IMR-90 (cell line): Measurements from ENCODE around the gene NELL1. TPM values are rescaled to one million over a fixed set of nuclear protein-coding genes. Genes with fewer than 3 reads are reported as not detected.

ENCODE experiments used
- ATAC-seq: fragments of 200-7000 bp; cut with Tn5 transposase; 2 replicates; pipeline ENCODE4 v1.9.1; 2020; ENCODE audit warnings: low read depth, mild to moderate bottlenecking, moderate library complexity
- BruUV-seq: library from RNA; stranded (reverse); fragments of 400-500 nt; replicated peaks from 2 replicates; lab custom pipeline; 2021; lab: Mats Ljungman, UMichigan
- CTCF ChIA-PET: fragments of 300-600 bp; formaldehyde crosslinking; extraction: SDS; loops from one replicate; lab custom pipeline; 2021; ENCODE audit warnings: antibody characterized with exemption; lab: Yijun Ruan, JAX
- POLR2A ChIA-PET: fragments of 300-600 bp; sonication (Branson Sonifier 250); formaldehyde crosslinking; loops from one replicate; lab custom pipeline; 2022; ENCODE audit warnings: antibody characterized with exemption; ENCODE audit not compliant: unreplicated experiment; lab: Charles Lee
- DNase-seq: peaks from one replicate; pipeline ENCODE4 v3.0.0; 2013
- H2AFZ ChIP-seq: replicated peaks from 2 replicates; pipeline ENCODE3; 2013; ENCODE audit warnings: low read length, mild to moderate bottlenecking; ENCODE audit not compliant: poor library complexity
- H2AK5ac ChIP-seq: 2 replicates; pipeline ENCODE4 v1.6.1; 2013; ENCODE audit warnings: low read depth, low read length, inconsistent platforms
- H2AK9ac ChIP-seq: replicated peaks from 2 replicates; pipeline ENCODE3; 2013; ENCODE audit warnings: mild to moderate bottlenecking, low read depth, low read length, moderate library complexity; ENCODE audit not compliant: poor library complexity
- H2BK120ac ChIP-seq: 2 replicates; pipeline ENCODE4 v1.6.1; 2013; ENCODE audit warnings: low read depth, low read length, inconsistent platforms
- H2BK15ac ChIP-seq: 3 replicates; pipeline ENCODE4 v1.6.1; 2013; ENCODE audit warnings: low read depth, low read length, inconsistent platforms
- H2BK20ac ChIP-seq: 2 replicates; pipeline ENCODE4 v1.6.1; 2013; ENCODE audit warnings: low read depth, mild to moderate bottlenecking, inconsistent platforms, low read length, moderate library complexity
- H2BK5ac ChIP-seq: 2 replicates; pipeline ENCODE4 v1.6.1; 2013; ENCODE audit warnings: mild to moderate bottlenecking, low read depth, low read length, inconsistent platforms; ENCODE audit not compliant: poor library complexity, severe bottlenecking
- H3K14ac ChIP-seq: replicated peaks from 2 replicates; pipeline ENCODE4 v1.6.1; 2013; ENCODE audit warnings: low read depth, low read length, inconsistent platforms
- H3K18ac ChIP-seq: 2 replicates; pipeline ENCODE4 v1.6.1; 2013; ENCODE audit warnings: low read depth, low read length, control low read depth
- H3K23ac ChIP-seq: 2 replicates; pipeline ENCODE4 v1.6.1; 2013; ENCODE audit warnings: low read depth, low read length, inconsistent platforms
- H3K27ac ChIP-seq: 2 replicates; pipeline ENCODE4 v1.5.1; 2013; ENCODE audit warnings: mild to moderate bottlenecking, control low read depth, low read length; ENCODE audit not compliant: insufficient read depth
- H3K27me3 ChIP-seq: 2 replicates; pipeline ENCODE4 v1.6.1; 2013; ENCODE audit warnings: low read length; ENCODE audit not compliant: control insufficient read depth, insufficient read depth
- H3K36me3 ChIP-seq: 2 replicates; pipeline ENCODE4 v1.6.1; 2013; ENCODE audit warnings: low read length, mixed read lengths; ENCODE audit not compliant: control insufficient read depth, insufficient read depth
- H3K4ac ChIP-seq: 2 replicates; pipeline ENCODE4 v1.6.1; 2013; ENCODE audit warnings: low read depth, low read length, inconsistent platforms
- H3K4me1 ChIP-seq: 2 replicates; pipeline ENCODE4 v1.6.1; 2013; ENCODE audit warnings: low read length, mixed read lengths; ENCODE audit not compliant: control insufficient read depth, insufficient read depth
- H3K4me2 ChIP-seq: 2 replicates; pipeline ENCODE4 v1.6.1; 2013; ENCODE audit warnings: low read depth, mild to moderate bottlenecking, control low read depth, low read length, moderate library complexity
- H3K4me3 ChIP-seq: 2 replicates; pipeline ENCODE4 v1.5.1; 2013; ENCODE audit warnings: low read depth, mild to moderate bottlenecking, control low read depth, low read length, moderate library complexity; ENCODE audit not compliant: insufficient read depth
- H3K56ac ChIP-seq: 2 replicates; pipeline ENCODE4 v1.6.1; 2013; ENCODE audit warnings: low read length, inconsistent platforms; ENCODE audit not compliant: insufficient read depth; ENCODE audit errors: extremely low read depth
- H3K79me1 ChIP-seq, 2 experiments: 2 replicates each; pipeline ENCODE4 v1.6.1; 2013; ENCODE audit warnings: low read length in 2 of 2, inconsistent platforms in 1 of 2, low read depth in 1 of 2
- H3K9ac ChIP-seq: 2 replicates; pipeline ENCODE4 v1.6.1; 2013; ENCODE audit warnings: low read depth, low read length, control low read depth
- H3K9me1 ChIP-seq: 2 replicates; pipeline ENCODE4 v1.6.1; 2013; ENCODE audit warnings: low read length, inconsistent platforms; ENCODE audit not compliant: insufficient read depth
- H3K9me3 ChIP-seq: 2 replicates; pipeline ENCODE4 v1.6.1; 2013; ENCODE audit warnings: low read length; ENCODE audit not compliant: control insufficient read depth, insufficient read depth
- H4K20me1 ChIP-seq: 2 replicates; pipeline ENCODE4 v1.6.1; 2013; ENCODE audit warnings: low read length, inconsistent platforms; ENCODE audit not compliant: insufficient read depth
- H4K5ac ChIP-seq: 2 replicates; pipeline ENCODE4 v1.6.1; 2013; ENCODE audit warnings: mild to moderate bottlenecking, low read depth, low read length, control low read depth
- H4K8ac ChIP-seq, 2 experiments: 2 replicates each; pipeline ENCODE4 v1.6.1; 2013; ENCODE audit warnings: low read depth in 2 of 2, low read length in 2 of 2, control low read depth in 1 of 2, inconsistent platforms in 1 of 2
- H4K91ac ChIP-seq: 2 replicates; pipeline ENCODE4 v1.6.1; 2013; ENCODE audit warnings: low read depth, low read length, inconsistent platforms; ENCODE audit not compliant: insufficient read depth
- BHLHE40 ChIP-seq: fragments of 150-350 bp; IDR thresholded peaks from 2 replicates; pipeline ENCODE4 v1.6.1; 2016; ENCODE audit warnings: mild to moderate bottlenecking, low read depth, low read length
- CEBPB ChIP-seq: IDR thresholded peaks from 2 replicates; pipeline ENCODE4 v1.6.1; 2012; ENCODE audit warnings: low read depth, low read length, improper control_type of control experiment
- CHD1 ChIP-seq: IDR thresholded peaks from 2 replicates; pipeline ENCODE4 v1.6.1; 2012; ENCODE audit warnings: low read depth, low read length, improper control_type of control experiment
- CTCF ChIP-seq: conservative IDR thresholded peaks from 2 replicates; pipeline ENCODE4 v1.5.1; 2012; ENCODE audit warnings: mild to moderate bottlenecking, low read depth, low read length, improper control_type of control experiment
- ELK1 ChIP-seq: fragments of 150-350 bp; IDR thresholded peaks from 2 replicates; pipeline ENCODE4 v1.6.1; 2016; ENCODE audit warnings: low read depth, mild to moderate bottlenecking, low read length, moderate library complexity, borderline replicate concordance
- FOS ChIP-seq: fragments of 150-350 bp; IDR thresholded peaks from 2 replicates; pipeline ENCODE4 v1.6.1; 2016; ENCODE audit warnings: low read depth, low read length
- MAFK ChIP-seq: IDR thresholded peaks from 2 replicates; pipeline ENCODE4 v1.6.1; 2012; ENCODE audit warnings: low read depth, low read length, improper control_type of control experiment
- MAZ ChIP-seq: IDR thresholded peaks from 2 replicates; pipeline ENCODE4 v1.6.1; 2012; ENCODE audit warnings: low read depth, mild to moderate bottlenecking, low read length, improper control_type of control experiment, moderate library complexity, borderline replicate concordance
- MXI1 ChIP-seq: IDR thresholded peaks from 2 replicates; pipeline ENCODE4 v1.6.1; 2012; ENCODE audit warnings: low read depth, mild to moderate bottlenecking, low read length, moderate library complexity, borderline replicate concordance
- NFE2L2 ChIP-seq: fragments of 150-350 bp; IDR thresholded peaks from 2 replicates; pipeline ENCODE4 v1.6.1; 2016; ENCODE audit warnings: low read depth, mild to moderate bottlenecking, low read length
- POLR2A ChIP-seq: IDR thresholded peaks from 2 replicates; pipeline ENCODE4 v1.6.1; 2012; ENCODE audit warnings: mild to moderate bottlenecking, low read depth, low read length
- RAD21 ChIP-seq: IDR thresholded peaks from 2 replicates; pipeline ENCODE4 v1.6.1; 2012; ENCODE audit warnings: low read length, improper control_type of control experiment
- RCOR1 ChIP-seq: IDR thresholded peaks from 2 replicates; pipeline ENCODE4 v1.6.1; 2012; ENCODE audit warnings: mild to moderate bottlenecking, low read length, improper control_type of control experiment; ENCODE audit not compliant: insufficient replicate concordance
- RFX5 ChIP-seq: IDR thresholded peaks from 2 replicates; pipeline ENCODE4 v1.8.0; 2012; ENCODE audit warnings: low read depth, mild to moderate bottlenecking, low read length, moderate library complexity
- SMC3 ChIP-seq: fragments of 150-350 bp; IDR thresholded peaks from 2 replicates; pipeline ENCODE4 v1.6.1; 2016; ENCODE audit warnings: low read depth, mild to moderate bottlenecking, antibody characterized with exemption, low read length, moderate library complexity
- USF2 ChIP-seq: fragments of 150-350 bp; IDR thresholded peaks from 2 replicates; pipeline ENCODE4 v1.6.1; 2017; ENCODE audit warnings: mild to moderate bottlenecking, antibody characterized with exemption, low read length, low read depth
- WGBS, 2 experiments: methylation state at CpG; one replicate each; pipeline versions ENCODE4 v1.1.5 to v1.1.7; 2013; ENCODE audit warnings: missing lambda C conversion rate in 2 of 2; ENCODE audit not compliant: insufficient read length in 1 of 2; ENCODE audit errors: extremely low coverage in 2 of 2; 5-methylcytosine and 5-hydroxymethylcytosine counted together
- dilution Hi-C: fragments of 300-500 bp; cut with HindIII; formaldehyde crosslinking; loops from one replicate; pipeline ENCODE4 v1.14.3; 2018; ENCODE audit warnings: low sequenced_read_pairs; ENCODE audit not compliant: unreplicated experiment
- in situ Hi-C: fragments of 300-500 bp; cut with MboI; formaldehyde crosslinking; loops from 3 replicates; pipeline ENCODE4 v1.14.3; 2019; ENCODE audit warnings: low sequenced_read_pairs, inconsistent platforms, mixed read lengths
- intact Hi-C: fragments of 100-400 bp; cut with micrococcal nuclease; formaldehyde crosslinking; loops from 2 replicates; pipeline ENCODE4 v1.10.0; 2022
- polyA plus RNA-seq, 3 experiments: library from polyadenylated mRNA; depleted of rRNA; stranded (reverse); fragments of >200 nt; gene quantifications; 2 replicates each; pipeline ENCODE4 v1.2.3, GENCODE V29; 2012; ENCODE audit warnings: low replicate concordance in 1 of 3
- total RNA-seq: library from RNA; depleted of rRNA; stranded (reverse); fragments of >200 nt; gene quantifications from 2 replicates; pipeline ENCODE4 v1.2.3, GENCODE V29; 2012

The NELL1 gene
- total and polyA plus RNA-seq, 2 of the 4 experiments (the other 2 are of a cell fraction): not detected

- no peak overlapping the region for H2BK15ac ChIP-seq
- in situ Hi-C loops (no loop called here), intact Hi-C loops (no loop called here), dilution Hi-C loops (no loop called here)
- no peaks in the 10 kb centered on the region for H3K27me3 ChIP-seq
- BruUV-seq: no TSS peak
- H4K8ac ChIP-seq: no peak overlapping the region
- H4K91ac ChIP-seq: no peak overlapping the region
- no peaks in the 10 kb centered on the region for H4K20me1 ChIP-seq
- no peak overlapping the region for H2BK20ac ChIP-seq
- WGBS, 2 experiments: 83% methylated on average over 1 of the region's 3 CpGs; no CpG with 5 or more reads in 1 of the 2 experiments
- no peak overlapping the region for H3K4ac ChIP-seq
- H2AFZ ChIP-seq: no peak overlapping the region
- no peak overlapping the region for H2BK5ac ChIP-seq
- no peaks in the 10 kb centered on the region for H3K4me1 ChIP-seq
- H3K4me2 ChIP-seq: no peak overlapping the region
- H3K27ac ChIP-seq: no peak overlapping the region
- POLR2A ChIA-PET: no interaction called here
- H3K36me3 ChIP-seq: no peaks in the 10 kb centered on the region
- H2AK9ac ChIP-seq: no peak overlapping the region
- no peak overlapping the region for H3K4me3 ChIP-seq
- H3K9me3 ChIP-seq: peaks cover 2% of the 10 kb centered on the region
- TF ChIP-seq RCOR1: no peak
- TF ChIP-seq SMC3: no peak
- no peak for TF ChIP-seq MAZ
- no peak for TF ChIP-seq ELK1
- no peak for TF ChIP-seq MXI1
- no peak for TF ChIP-seq RFX5
- TF ChIP-seq CTCF: no peak
- TF ChIP-seq RAD21: no peak
- no peak for TF ChIP-seq FOS
- no peak for TF ChIP-seq USF2
- TF ChIP-seq CEBPB: no peak
- TF ChIP-seq NFE2L2: no peak
- no peak for TF ChIP-seq CHD1
- no peak for TF ChIP-seq POLR2A
- no peak for TF ChIP-seq MAFK
- no peak for TF ChIP-seq BHLHE40
- H4K5ac ChIP-seq: no peak overlapping the region
- H3K9ac ChIP-seq: no peak overlapping the region
- H3K79me1 ChIP-seq: no peaks in the 10 kb centered on the region
- H3K23ac ChIP-seq: no peak overlapping the region
- no peak overlapping the region for H3K14ac ChIP-seq
- CTCF ChIA-PET: no interaction called here
- no peaks in the 10 kb centered on the region for H3K9me1 ChIP-seq
- H2AK5ac ChIP-seq: no peak overlapping the region
- no peak overlapping the region for H2BK120ac ChIP-seq
- ATAC-seq: no peak
- H3K18ac ChIP-seq: no peak overlapping the region
- no peak for DNase-seq
- no peak overlapping the region for H3K56ac ChIP-seq
These were observed 413.5 kb downstream of the NELL1 start for GRCh38 chr11:21082853-21083252.
